CD4-positive, alpha-beta T cell (primary cell): ENCODE measurements around the gene ZP3. TPM values are rescaled to one million over a fixed set of nuclear protein-coding genes. Genes with fewer than 3 reads are reported as not detected.

Experiments used
- ATAC-seq: fragments of 200-7000 bp; cut with Tn5 transposase; one replicate; pipeline ENCODE4 v1.10.0; 2022; ENCODE audit warnings: mild to moderate bottlenecking; ENCODE audit not compliant: poor library complexity
- CTCF ChIA-PET: fragments of 350-600 bp; sonication (Branson Sonifier 250); formaldehyde crosslinking; loops from one replicate; lab custom pipeline; 2021; ENCODE audit warnings: antibody characterized with exemption, inconsistent platforms; lab: Charles Lee
- POLR2A ChIA-PET: fragments of 350-600 bp; sonication (Branson Sonifier 250); formaldehyde crosslinking; loops from one replicate; lab custom pipeline; 2021; ENCODE audit warnings: antibody characterized with exemption, inconsistent platforms; lab: Charles Lee
- DNase-seq, 14 experiments: peaks; one replicate each; pipeline ENCODE4 v3.0.0-alpha.2; 2013 to 2020; ENCODE audit warnings: mixed read lengths in 2 of 14
- H3K27ac ChIP-seq, 2 donors: one replicate each; pipeline versions ENCODE4 v1.5.1 to v1.7.0; 2013; ENCODE audit warnings: low read length in 2 of 2, low read depth in 1 of 2, mild to moderate bottlenecking in 1 of 2
- H3K27me3 ChIP-seq, 2 experiments: 1 replicate in 1 of 2; 2 replicates in 1 of 2; pipeline versions ENCODE4 v1.6.1 to v1.7.0; 2013; ENCODE audit warnings: low read length in 2 of 2, control low read depth in 1 of 2, mild to moderate bottlenecking in 1 of 2, moderate library complexity in 1 of 2; ENCODE audit not compliant: insufficient read depth in 2 of 2, control insufficient read depth in 1 of 2
- H3K36me3 ChIP-seq: one replicate; pipeline ENCODE4 v1.6.1; 2013; ENCODE audit warnings: low read length, control low read depth; ENCODE audit not compliant: insufficient read depth
- H3K4me1 ChIP-seq: one replicate; pipeline ENCODE4 v1.6.1; 2013; ENCODE audit warnings: low read length, control low read depth; ENCODE audit not compliant: insufficient read depth
- H3K4me3 ChIP-seq: one replicate; pipeline ENCODE4 v1.5.1; 2013; ENCODE audit warnings: mild to moderate bottlenecking, low read length, moderate library complexity
- H3K9me3 ChIP-seq, 2 experiments: 1 replicate in 1 of 2; 2 replicates in 1 of 2; pipeline versions ENCODE4 v1.6.1 to v1.7.0; 2013; ENCODE audit warnings: low read length in 2 of 2, mild to moderate bottlenecking in 2 of 2, control low read depth in 1 of 2, moderate library complexity in 1 of 2; ENCODE audit not compliant: control insufficient read depth in 1 of 2, insufficient read depth in 1 of 2
- H3K27ac Mint-ChIP-seq: one replicate; pipeline ENCODE4 v1.8.0; 2020; ENCODE audit warnings: mixed read lengths
- H3K27me3 Mint-ChIP-seq: one replicate; pipeline ENCODE4 v1.8.0; 2021; ENCODE audit warnings: mixed read lengths
- H3K36me3 Mint-ChIP-seq: one replicate; pipeline ENCODE4 v1.8.0; 2021; ENCODE audit warnings: low read depth, mixed read lengths
- H3K4me1 Mint-ChIP-seq: one replicate; pipeline ENCODE4 v1.8.0; 2021; ENCODE audit warnings: low read depth, mixed read lengths
- H3K4me3 Mint-ChIP-seq: one replicate; pipeline ENCODE4 v1.8.0; 2020; ENCODE audit warnings: mild to moderate bottlenecking, mixed read lengths
- H3K9me3 Mint-ChIP-seq: one replicate; pipeline ENCODE4 v1.8.0; 2020; ENCODE audit warnings: mixed read lengths
- intact Hi-C, 2 experiments: fragments of 100-400 bp; cut with DNase I in 1 of 2; cut with micrococcal nuclease in 1 of 2; formaldehyde crosslinking; loops; one replicate each; pipeline versions ENCODE4 v1.15.1 to v1.9.0; 2023 to 2025; cut with DNase I, micrococcal nuclease
- polyA plus RNA-seq, 2 donors: library from polyadenylated mRNA; unstranded; fragments of 120-200 nt; gene quantifications; one replicate each; pipeline ENCODE4 v1.2.1, GENCODE V29; 2013
- total RNA-seq, 174 experiments: library from RNA in 2 of 174; stranded (reverse) in 2 of 174; gene quantifications; one replicate each; pipeline ENCODE4 v1.2.3 and lab custom pipeline; 2021 to 2026
- TF ChIP-seq, protein P1 (sequence below): fragments of 200-600 bp; IDR thresholded peaks from one replicate; pipeline ENCODE4 v1.8.0; 2022; ENCODE audit warnings: antibody characterized with exemption, mild to moderate bottlenecking

ZP3 gene
- total RNA-seq (1 to 10 TPM; 3.2 to 7.0 TPM), total RNA-seq (lab: John Stamatoyannopoulos, UW) (0.34 to 4.7 (median 1.6) reads per million in 172 experiments)
- polyA plus RNA-seq (2013, experiment 1 of 2), result 1.9 TPM
- 1.6 TPM for polyA plus RNA-seq (2013, experiment 2 of 2)

DNA sequence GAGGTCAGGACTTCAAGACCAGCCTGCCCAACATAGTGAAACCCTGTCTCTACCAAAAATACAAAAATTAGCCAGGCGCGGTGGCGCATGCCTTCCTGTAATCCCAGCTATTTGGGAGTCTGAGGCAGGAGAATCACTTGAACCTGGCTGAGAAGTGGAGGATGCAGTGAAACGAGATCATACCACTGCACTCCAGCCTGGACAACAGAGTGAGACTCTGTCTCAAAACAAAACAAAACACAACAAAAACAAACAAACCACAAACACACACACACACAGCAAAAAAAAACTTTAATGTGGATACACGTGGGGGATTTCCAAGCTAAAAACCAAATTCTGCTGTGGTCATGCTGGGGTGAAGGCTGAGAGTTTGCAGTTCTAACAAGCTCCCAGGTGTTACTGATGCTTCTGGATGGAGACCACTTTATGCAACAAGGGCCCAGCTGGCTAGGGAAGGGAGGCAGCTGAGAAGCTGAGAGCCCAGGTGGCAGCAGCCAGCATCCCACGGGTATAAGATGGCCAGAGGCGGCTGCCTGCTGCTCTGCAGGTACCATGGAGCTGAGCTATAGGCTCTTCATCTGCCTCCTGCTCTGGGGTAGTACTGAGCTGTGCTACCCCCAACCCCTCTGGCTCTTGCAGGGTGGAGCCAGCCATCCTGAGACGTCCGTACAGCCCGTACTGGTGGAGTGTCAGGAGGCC, at the start of gene ZP3:
ZP3 (plus strand) TSS at position 538 of the 699 bp plus-strand sequence; CDS start at position 553, 15 bp downstream.
- peaks cover 7% of the 10 kb centered on the region for H3K27me3 Mint-ChIP-seq
- H3K27ac Mint-ChIP-seq, result no peak within 1 kb of the TSS
- no peak within 1 kb of the TSS for H3K4me3 ChIP-seq
- H3K4me3 Mint-ChIP-seq, result no peak within 1 kb of the TSS
- POLR2A ChIA-PET, result no interaction called here
- no peaks in the 10 kb centered on the region for H3K36me3 ChIP-seq
- TF ChIP-seq, protein P1, sequence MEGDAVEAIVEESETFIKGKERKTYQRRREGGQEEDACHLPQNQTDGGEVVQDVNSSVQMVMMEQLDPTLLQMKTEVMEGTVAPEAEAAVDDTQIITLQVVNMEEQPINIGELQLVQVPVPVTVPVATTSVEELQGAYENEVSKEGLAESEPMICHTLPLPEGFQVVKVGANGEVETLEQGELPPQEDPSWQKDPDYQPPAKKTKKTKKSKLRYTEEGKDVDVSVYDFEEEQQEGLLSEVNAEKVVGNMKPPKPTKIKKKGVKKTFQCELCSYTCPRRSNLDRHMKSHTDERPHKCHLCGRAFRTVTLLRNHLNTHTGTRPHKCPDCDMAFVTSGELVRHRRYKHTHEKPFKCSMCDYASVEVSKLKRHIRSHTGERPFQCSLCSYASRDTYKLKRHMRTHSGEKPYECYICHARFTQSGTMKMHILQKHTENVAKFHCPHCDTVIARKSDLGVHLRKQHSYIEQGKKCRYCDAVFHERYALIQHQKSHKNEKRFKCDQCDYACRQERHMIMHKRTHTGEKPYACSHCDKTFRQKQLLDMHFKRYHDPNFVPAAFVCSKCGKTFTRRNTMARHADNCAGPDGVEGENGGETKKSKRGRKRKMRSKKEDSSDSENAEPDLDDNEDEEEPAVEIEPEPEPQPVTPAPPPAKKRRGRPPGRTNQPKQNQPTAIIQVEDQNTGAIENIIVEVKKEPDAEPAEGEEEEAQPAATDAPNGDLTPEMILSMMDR, result no peak
- DNase-seq (peak in 2 of 14 experiments; percentile 22 to 30), ATAC-seq (no peak)
- no peaks in the 10 kb centered on the region for H3K9me3 Mint-ChIP-seq
- no peaks in the 10 kb centered on the region for H3K4me1 Mint-ChIP-seq
- H3K27ac ChIP-seq, result no peak within 1 kb of the TSS
- peaks cover 5% of the 10 kb centered on the region for H3K4me1 ChIP-seq
- intact Hi-C loops, result no loop called here
- peaks cover 0 to 2% of the 10 kb centered on the region in 2 experiments for H3K27me3 ChIP-seq
- CTCF ChIA-PET, result no interaction called here
- no peaks in the 10 kb centered on the region for H3K36me3 Mint-ChIP-seq
- H3K9me3 ChIP-seq, result no peaks in the 10 kb centered on the region

DNA sequence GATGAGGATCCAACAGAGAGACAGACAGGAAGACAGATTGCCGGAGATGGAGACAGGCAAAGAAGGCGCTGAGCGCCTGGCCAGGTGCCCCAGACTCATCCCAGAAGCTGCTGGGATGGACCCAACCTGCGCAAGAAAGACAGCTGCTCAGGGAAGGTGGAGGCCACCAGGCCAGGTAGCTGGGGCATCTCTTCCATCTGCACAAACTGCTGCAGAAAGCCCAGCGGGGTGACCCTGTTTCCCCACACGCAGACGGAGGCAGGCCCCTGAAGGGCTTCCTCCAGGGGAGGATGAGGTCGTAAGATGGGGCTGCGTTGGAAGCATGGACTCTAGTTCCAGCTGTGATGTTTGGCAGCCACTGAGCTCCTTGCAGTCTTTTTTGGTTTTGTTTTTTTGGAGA, 49.5 kb upstream of the ZP3 start:
- intact Hi-C loops, result no loop called here
- no peak for ATAC-seq
- no peak overlapping the region for H3K4me3 ChIP-seq
- H3K4me1 ChIP-seq, result peaks cover 9% of the 10 kb centered on the region
- no peaks in the 10 kb centered on the region for H3K9me3 Mint-ChIP-seq
- no peak overlapping the region for H3K27ac ChIP-seq
- no peaks in the 10 kb centered on the region for H3K4me1 Mint-ChIP-seq
- H3K36me3 Mint-ChIP-seq, result no peaks in the 10 kb centered on the region
- no peak for DNase-seq
- TF ChIP-seq, protein P1, result no peak
- peaks cover 0 to 2% of the 10 kb centered on the region in 2 experiments for H3K27me3 ChIP-seq
- no peak overlapping the region for H3K4me3 Mint-ChIP-seq
- H3K9me3 ChIP-seq, result no peaks in the 10 kb centered on the region
- H3K27me3 Mint-ChIP-seq, result peaks cover 8% of the 10 kb centered on the region
- no peaks in the 10 kb centered on the region for H3K36me3 ChIP-seq
- ChIA-PET POLR2A (no interaction called here), CTCF (no interaction called here)
- no peak overlapping the region for H3K27ac Mint-ChIP-seq

DNA sequence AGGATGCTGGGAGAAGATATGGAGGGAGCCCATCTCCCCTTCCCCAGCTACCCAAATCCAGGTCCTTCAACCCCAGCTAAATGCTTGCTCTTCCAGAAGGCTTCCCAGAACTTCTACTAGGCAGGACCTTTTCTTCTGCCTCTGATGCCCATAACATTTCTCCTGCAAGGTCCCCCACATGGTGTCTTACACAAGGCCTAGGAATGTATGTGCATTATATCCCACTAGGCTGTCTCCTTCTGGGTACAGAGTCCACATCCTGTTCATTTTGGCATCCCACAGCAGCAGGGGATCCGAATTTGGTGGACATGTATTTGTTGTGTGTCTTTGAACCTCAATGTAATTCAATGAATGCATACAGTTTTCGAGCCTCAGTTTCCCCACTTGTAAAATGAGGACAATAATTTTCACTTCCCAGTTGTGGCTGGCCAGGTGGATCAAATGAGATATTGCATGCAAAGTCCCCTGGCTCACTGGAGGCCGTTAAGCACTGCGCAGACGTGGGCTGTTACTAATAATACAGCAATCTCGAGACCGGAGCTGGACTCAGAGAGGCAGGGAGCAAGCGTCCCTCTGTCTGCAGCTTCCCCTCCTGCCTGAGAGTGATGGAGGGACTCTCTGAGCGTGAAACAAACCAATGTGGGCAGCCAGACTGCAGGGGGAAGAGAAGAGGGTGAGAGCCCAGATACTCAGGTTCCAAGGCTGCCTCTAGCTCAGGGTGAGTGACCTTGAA, 47.4 kb upstream of the ZP3 start:
- CTCF ChIA-PET, result no interaction called here
- TF ChIP-seq, protein P1, result no peak
- H3K9me3 ChIP-seq, result no peaks in the 10 kb centered on the region
- ATAC-seq, result no peak
- peaks cover 15% of the 10 kb centered on the region for H3K4me1 ChIP-seq
- no peaks in the 10 kb centered on the region for H3K36me3 ChIP-seq
- intact Hi-C loops, result no loop called here
- H3K27ac ChIP-seq, result no peak overlapping the region
- no peaks in the 10 kb centered on the region for H3K9me3 Mint-ChIP-seq
- H3K4me3 Mint-ChIP-seq, result no peak overlapping the region
- H3K36me3 Mint-ChIP-seq, result no peaks in the 10 kb centered on the region
- H3K27ac Mint-ChIP-seq, result no peak overlapping the region
- peaks cover 8% of the 10 kb centered on the region for H3K27me3 Mint-ChIP-seq
- H3K4me3 ChIP-seq, result no peak overlapping the region
- POLR2A ChIA-PET, result no interaction called here
- no peaks in the 10 kb centered on the region for H3K27me3 ChIP-seq
- no peaks in the 10 kb centered on the region for H3K4me1 Mint-ChIP-seq
- no peak for DNase-seq
